Stimulated activated naive CD4-positive, alpha-beta T cell treated with Interleukin-2 at 50 U/mL for 16 hours (primary cell): ENCODE measurements around the gene ODAD3.
A peak's percentile ranks its signal among the peaks of the same experiment; 100 is the strongest.
"Not testable (repeated sequence)": the region's sequence is repeated elsewhere in the genome, so short reads cannot be mapped to it uniquely, and the experiment has no call there.

Experiments used
- DNase-seq: peaks from one replicate; lab custom pipeline; 2025; lab: John Stamatoyannopoulos, UW

The ODAD3 gene

GRCh38 chr19:11437955-11438354, 3.0 kb upstream of the ODAD3 start:
- DNase-seq, result no peak

- DNase-seq, result no peak
Measured at GRCh38 chr19:11435833-11436313, 952 bp upstream of the ODAD3 start.

- DNase-seq, result no peak
Measured at GRCh38 chr19:11434703-11435056, 241 bp downstream of the ODAD3 start.

- DNase-seq, result not testable (repeated sequence)
Measured at GRCh38 chr19:11433526-11433925, 1.4 kb downstream of the ODAD3 start.

GRCh38 chr19:11426656-11427055, 8.3 kb downstream of the ODAD3 start:
- no peak for DNase-seq

GRCh38 chr19:11425719-11426457, 9.0 kb downstream of the ODAD3 start:
- no peak for DNase-seq

- DNase-seq, result no peak
Measured at GRCh38 chr19:11423791-11424181, 11.1 kb downstream of the ODAD3 start.

GRCh38 chr19:11423164-11423790, 11.6 kb downstream of the ODAD3 start:
- DNase-seq, result no peak

GRCh38 chr19:11422163-11423065, 12.5 kb downstream of the ODAD3 start:
- peak; percentile 39 for DNase-seq

- DNase-seq, result peak; percentile 6
Measured at GRCh38 chr19:11421371-11422098, 13.4 kb downstream of the ODAD3 start.

GRCh38 chr19:11420429-11421370, 14.2 kb downstream of the ODAD3 start:
- DNase-seq, result no peak

GRCh38 chr19:11418549-11419506, 16.1 kb downstream of the ODAD3 start, which contains the start of gene RGL3:
RGL3 (minus strand) TSS chr19:11419314; CDS start chr19:11419278, 36 bp downstream.
- DNase-seq, result no peak

- DNase-seq, result no peak
Measured at GRCh38 chr19:11418094-11418548, 16.8 kb downstream of the ODAD3 start.

GRCh38 chr19:11416346-11417052, 18.4 kb downstream of the ODAD3 start:
- DNase-seq, result no peak

GRCh38 chr19:11414544-11414943, 20.4 kb downstream of the ODAD3 start:
- no peak for DNase-seq

GRCh38 chr19:11410682-11411081, 24.2 kb downstream of the ODAD3 start:
- no peak for DNase-seq

GRCh38 chr19:11408591-11408990, 26.3 kb downstream of the ODAD3 start:
- DNase-seq, result no peak

- not testable (repeated sequence) for DNase-seq
Measured at GRCh38 chr19:11406703-11407236, 28.2 kb downstream of the ODAD3 start.
